Measurements from ENCODE around the gene MS4A4E.

GRCh38 chr11:60204922-60205321, 38.0 kb downstream of the MS4A4E start:
- no peak for TF ChIP-seq CTCF (CRISPR knock-in tag; IDR thresholded peaks at IDR 0.05)
- no peak for TF ChIP-seq ZNF740 (CRISPR knock-in tag; IDR thresholded peaks at IDR 0.05)
- TF ChIP-seq FOXJ3 (CRISPR knock-in tag; IDR thresholded peaks at IDR 0.05; ENCODE audit: borderline replicate concordance), result no peak
- no peak for TF ChIP-seq IRF9 (CRISPR knock-in tag; IDR thresholded peaks at IDR 0.05; ENCODE audit: borderline replicate concordance)
- TF ChIP-seq ELF1 (CRISPR knock-in tag; IDR thresholded peaks at IDR 0.05), result no peak
- TF ChIP-seq SUZ12 (IDR thresholded peaks at IDR 0.05; ENCODE audit: low read depth, low read length), result no peak
- TF ChIP-seq CC2D1A (CRISPR knock-in tag; IDR thresholded peaks at IDR 0.05), result no peak
- TF ChIP-seq ZNF510 (CRISPR knock-in tag; IDR thresholded peaks at IDR 0.05; ENCODE audit: low read depth), result no peak
- no peak for TF ChIP-seq TBL1XR1 (IDR thresholded peaks at IDR 0.05; ENCODE audit: borderline replicate concordance, low read length, partially characterized antibody)
- no peak for TF ChIP-seq NR2F6 (IDR thresholded peaks at IDR 0.05)
- no peak for TF ChIP-seq NR2F6 (CRISPR knock-in tag; IDR thresholded peaks at IDR 0.05)
- no peak for TF ChIP-seq ZNF704 (CRISPR knock-in tag; IDR thresholded peaks at IDR 0.05; ENCODE audit: borderline replicate concordance)
- no peak for TF ChIP-seq BATF2 (CRISPR knock-in tag; IDR thresholded peaks at IDR 0.05)
- TF ChIP-seq PRDM10 (CRISPR knock-in tag; IDR thresholded peaks at IDR 0.05; ENCODE audit: low read depth), result no peak
- TF ChIP-seq EP300 (IDR thresholded peaks at IDR 0.05; ENCODE audit: low read depth in 2 of 2, low read length in 2 of 2), result no peak
- no peak for TF ChIP-seq EP300 (CRISPR knock-in tag; IDR thresholded peaks at IDR 0.05; ENCODE audit: borderline replicate concordance)

Measured in HepG2 (cell line).